ENCODE measurements around the gene GALNS. TPM values are rescaled to one million over a fixed set of nuclear protein-coding genes. Genes with fewer than 3 reads are reported as not detected.

Gene GALNS
- total RNA-seq, 1 experiment from 2014 or later = 81.6 TPM

- Histone ChIP-seq H3K36me3 (ENCODE audit: control insufficient read depth, insufficient read depth, low read length) (no peaks in the 10 kb centered on the region; the same call in 1 of the 2 replicates), H3K4me3 (ENCODE audit: low read depth in 2 of 2, low read length in 2 of 2) (peak overlapping the region; percentile 61 to 69), H3K27ac (ENCODE audit: low read length) (peak overlapping the region; percentile 85), H3K4me1 (ENCODE audit: control insufficient read depth, insufficient read depth, low read length) (peaks cover 30% of the 10 kb centered on the region), H3K9me3 (ENCODE audit: control insufficient read depth, insufficient read depth, low read depth, low read length) (no peaks in the 10 kb centered on the region), H3K27me3 (ENCODE audit: control insufficient read depth, insufficient read depth, low read length) (no peaks in the 10 kb centered on the region)
- in situ Hi-C loops (cut with HindIII; ENCODE audit: low pct_unique_long_range_greater_than_20kb, low sequenced_read_pairs) (no loop called here), intact Hi-C loops (cut with micrococcal nuclease; ENCODE audit: unreplicated experiment) (loop anchor here (10.0 kb wide), 1 partner anchor 49 kb away; no protein-coding TSS in a partner anchor)
- TSS peak; percentile 71 for BruUV-seq (replicated peaks)
- ATAC-seq = no peak
- no peak for DNase-seq (ENCODE audit: low read depth, low spot score)
- CTCF ChIA-PET = no interaction called here
- no peak for TF ChIP-seq REST (IDR thresholded peaks at IDR 0.05; ENCODE audit: insufficient read depth in 1 of 2, low read depth in 2 of 2, low read length in 1 of 2)
- no peak for TF ChIP-seq TCF7L2 (IDR thresholded peaks at IDR 0.05; ENCODE audit: low read depth, low read length)
- 0 out of 2 replicates have a peak, but pooled peaks have one; percentile 13 for TF ChIP-seq SIN3A (IDR thresholded peaks at IDR 0.05; ENCODE audit: borderline replicate concordance, insufficient read depth, low read depth, low read length)
- POLR2A ChIA-PET = interaction anchor here (0.6 kb wide), 1 partner anchor 23 kb away, joined by 4 read pairs; no protein-coding TSS in a partner anchor
Observed at GRCh38 chr16:88783391-88784073, 73.2 kb downstream of the GALNS start.

GRCh38 chr16:88782454-88783390 lies 74.0 kb downstream of the GALNS start:
- peak overlapping the region; percentile 85 for H3K27ac ChIP-seq (ENCODE audit: low read length)
- H3K36me3 ChIP-seq (ENCODE audit: control insufficient read depth, insufficient read depth, low read length) = no peaks in the 10 kb centered on the region; the same call in 1 of the 2 replicates
- in situ Hi-C loops (cut with HindIII; ENCODE audit: low pct_unique_long_range_greater_than_20kb, low sequenced_read_pairs) (no loop called here), intact Hi-C loops (cut with micrococcal nuclease; ENCODE audit: unreplicated experiment) (loop anchor here (10.0 kb wide), 1 partner anchor 48 kb away; no protein-coding TSS in a partner anchor)
- H3K4me3 ChIP-seq (ENCODE audit: low read depth in 2 of 2, low read length in 2 of 2) = peak overlapping the region; percentile 61 to 69
- H3K27me3 ChIP-seq (ENCODE audit: control insufficient read depth, insufficient read depth, low read length) = no peaks in the 10 kb centered on the region
- BruUV-seq (replicated peaks) = no TSS peak
- ChIA-PET CTCF (interaction anchor here (0.6 kb wide), 1 partner anchor 222 kb away, joined by 3 read pairs; no protein-coding TSS in a partner anchor), POLR2A (interaction anchor here (0.6 kb wide), 1 partner anchor 22 kb away, joined by 4 read pairs; no protein-coding TSS in a partner anchor)
- peaks cover 38% of the 10 kb centered on the region for H3K4me1 ChIP-seq (ENCODE audit: control insufficient read depth, insufficient read depth, low read length)
- no peak for DNase-seq (ENCODE audit: low read depth, low spot score)
- H3K9me3 ChIP-seq (ENCODE audit: control insufficient read depth, insufficient read depth, low read depth, low read length) = no peaks in the 10 kb centered on the region
- TF ChIP-seq POLR2AphosphoS5 (IDR thresholded peaks at IDR 0.05; ENCODE audit: low read depth, low read length) (no peak), REST (IDR thresholded peaks at IDR 0.05; ENCODE audit: insufficient read depth in 1 of 2, low read depth in 2 of 2, low read length in 1 of 2) (no peak), CTCF (IDR thresholded peaks at IDR 0.05) (no peak), SIN3A (IDR thresholded peaks at IDR 0.05; ENCODE audit: borderline replicate concordance, insufficient read depth, low read depth, low read length) (no peak), TCF7L2 (IDR thresholded peaks at IDR 0.05; ENCODE audit: low read depth, low read length) (no peak)
- ATAC-seq = no peak; the same call in 1 of the 2 replicates

Data from Panc1 (cell line).